CD4-positive, alpha-beta memory T cell (primary cell): ENCODE measurements around the gene AKT1S1. TPM values are rescaled to one million over a fixed set of nuclear protein-coding genes. Genes with fewer than 3 reads are reported as not detected.

ENCODE experiments used
- CTCF ChIA-PET: fragments of 350-600 bp; sonication (Branson Sonifier 250); formaldehyde crosslinking; loops from one replicate; lab custom pipeline; 2021; ENCODE audit warnings: inconsistent platforms; ENCODE audit not compliant: partially characterized antibody; lab: Charles Lee
- POLR2A ChIA-PET: fragments of 350-600 bp; sonication (Branson Sonifier 250); formaldehyde crosslinking; loops from one replicate; lab custom pipeline; 2021; ENCODE audit not compliant: partially characterized antibody; lab: Charles Lee
- DNase-seq, 5 donors: peaks; one replicate each; pipeline versions ENCODE4 v3.0.0 to v3.0.0-alpha.2; 2020 to 2022; ENCODE audit warnings: mixed read lengths in 1 of 5
- H3K27ac ChIP-seq: one replicate; pipeline ENCODE4 v1.7.0; 2013; ENCODE audit warnings: low read depth, low read length
- H3K27me3 ChIP-seq: 2 replicates; pipeline ENCODE4 v1.7.0; 2013; ENCODE audit warnings: mild to moderate bottlenecking, low read length, moderate library complexity; ENCODE audit not compliant: insufficient read depth
- H3K36me3 ChIP-seq: 2 replicates; pipeline ENCODE4 v1.7.0; 2013; ENCODE audit warnings: mild to moderate bottlenecking, low read length, moderate library complexity; ENCODE audit not compliant: insufficient read depth
- H3K4me1 ChIP-seq: 2 replicates; pipeline ENCODE4 v1.7.0; 2013; ENCODE audit warnings: mild to moderate bottlenecking, low read length, moderate library complexity; ENCODE audit not compliant: insufficient read depth
- H3K4me3 ChIP-seq, 2 donors: one replicate each; pipeline ENCODE4 v1.7.0; 2013; ENCODE audit warnings: low read length in 2 of 2, mild to moderate bottlenecking in 1 of 2
- H3K9me3 ChIP-seq, 2 donors: one replicate each; pipeline ENCODE4 v1.7.0; 2013; ENCODE audit warnings: low read length in 2 of 2, control low read depth in 1 of 2; ENCODE audit not compliant: control insufficient read depth in 1 of 2
- H3K27ac Mint-ChIP-seq, 7 donors: one replicate each; pipeline ENCODE4 v1.8.0; 2020 to 2021; ENCODE audit warnings: mixed read lengths in 7 of 7, mild to moderate bottlenecking in 6 of 7, inconsistent platforms in 3 of 7, moderate library complexity in 3 of 7
- H3K27me3 Mint-ChIP-seq, 2 donors: one replicate each; pipeline ENCODE4 v1.8.0; 2020 to 2021; ENCODE audit warnings: mixed read lengths in 2 of 2
- H3K36me3 Mint-ChIP-seq, 2 donors: one replicate each; pipeline ENCODE4 v1.8.0; 2020 to 2021; ENCODE audit warnings: mixed read lengths in 2 of 2, inconsistent platforms in 1 of 2, mild to moderate bottlenecking in 1 of 2
- H3K4me1 Mint-ChIP-seq, 4 donors: one replicate each; pipeline ENCODE4 v1.8.0; 2020 to 2021; ENCODE audit warnings: mixed read lengths in 4 of 4, mild to moderate bottlenecking in 1 of 4
- H3K4me3 Mint-ChIP-seq, 8 donors: one replicate each; pipeline ENCODE4 v1.8.0; 2020 to 2021; ENCODE audit warnings: mixed read lengths in 8 of 8, mild to moderate bottlenecking in 7 of 8, moderate library complexity in 6 of 8, inconsistent platforms in 3 of 8
- H3K9me3 Mint-ChIP-seq, 8 donors: one replicate each; pipeline ENCODE4 v1.8.0; 2020 to 2021; ENCODE audit warnings: mixed read lengths in 8 of 8, mild to moderate bottlenecking in 5 of 8, inconsistent platforms in 3 of 8, moderate library complexity in 1 of 8
- intact Hi-C: fragments of 100-400 bp; cut with micrococcal nuclease; formaldehyde crosslinking; loops from one replicate; pipeline ENCODE4 v1.15.1; 2023
- polyA plus RNA-seq, 2 donors: library from polyadenylated mRNA; unstranded; fragments of 300-500 nt; fragmentation: Illumina TruSeq; gene quantifications; one replicate each; pipeline ENCODE4 v1.2.3, GENCODE V29; 2021
- total RNA-seq, 2 experiments: library from RNA; stranded (reverse); gene quantifications; one replicate each; pipeline ENCODE4 v1.2.3, GENCODE V29; 2021

Gene AKT1S1
- total and polyA plus RNA-seq, 4 experiments from 2014 or later, result 2.5 to 20.2 (median 12.2) TPM

- no peak for DNase-seq
- H3K4me3 Mint-ChIP-seq, result no peak overlapping the region
- H3K27me3 ChIP-seq, result no peaks in the 10 kb centered on the region
- intact Hi-C loops, result no loop called here
- H3K36me3 Mint-ChIP-seq, result peaks cover 35 to 63% of the 10 kb centered on the region in 2 donors
- no peak overlapping the region for H3K27ac ChIP-seq
- peaks cover 31% of the 10 kb centered on the region for H3K36me3 ChIP-seq
- no peaks in the 10 kb centered on the region for H3K9me3 ChIP-seq
- CTCF ChIA-PET, result interaction anchor here (1.9 kb wide), 1 partner anchor 23 kb away, joined by 4 read pairs; no protein-coding TSS in a partner anchor
- H3K4me1 Mint-ChIP-seq, result peaks cover 18 to 59% (median 34%) of the 10 kb centered on the region in 4 donors
- peaks cover 20% of the 10 kb centered on the region for H3K4me1 ChIP-seq
- peak overlapping the region in 4 of 7 donors; percentile 30 to 75 (median 52) for H3K27ac Mint-ChIP-seq
- no peaks in the 10 kb centered on the region for H3K27me3 Mint-ChIP-seq
- no peak overlapping the region for H3K4me3 ChIP-seq
- H3K9me3 Mint-ChIP-seq, result no peaks in the 10 kb centered on the region
- POLR2A ChIA-PET, result interaction anchor here (1.2 to 1.6 kb wide), 2 partner anchors 11 to 16 kb away, joined by 3 to 6 read pairs; partner anchors contain the start of gene IL4I1
Measured at GRCh38 chr19:49912965-49913685, 36.0 kb upstream of the AKT1S1 start.

GRCh38 chr19:49911381-49912145, 34.4 kb upstream of the AKT1S1 start:
- H3K4me1 Mint-ChIP-seq, result peaks cover 16 to 57% (median 33%) of the 10 kb centered on the region in 4 donors
- H3K4me1 ChIP-seq, result peaks cover 20% of the 10 kb centered on the region

GRCh38 chr19:49910179-49910578, 33.0 kb upstream of the AKT1S1 start:
- peaks cover 14% of the 10 kb centered on the region for H3K4me1 ChIP-seq
- Mint-ChIP-seq H3K4me3 (no peak overlapping the region), H3K27me3 (no peaks in the 10 kb centered on the region), H3K4me1 (peaks cover 12 to 59% (median 35%) of the 10 kb centered on the region in 4 donors), H3K27ac (peak overlapping the region in 2 of 7 donors; percentile 18 to 34), H3K9me3 (no peaks in the 10 kb centered on the region), H3K36me3 (peaks cover 27 to 60% of the 10 kb centered on the region in 2 donors)
- ChIA-PET POLR2A (interaction anchor here (0.9 to 1.9 kb wide), 2 partner anchors 18 to 19 kb away, joined by 4 to 14 read pairs; partner anchors contain the start of genes ATF5 and NUP62), CTCF (interaction anchor here (1.3 kb wide), 1 partner anchor 10 kb away, joined by 6 read pairs; no protein-coding TSS in a partner anchor)
- no peak overlapping the region for H3K4me3 ChIP-seq
- intact Hi-C loops, result no loop called here
- DNase-seq, result no peak
- H3K9me3 ChIP-seq, result no peaks in the 10 kb centered on the region
- H3K27ac ChIP-seq, result no peak overlapping the region
- H3K27me3 ChIP-seq, result no peaks in the 10 kb centered on the region
- peaks cover 21% of the 10 kb centered on the region for H3K36me3 ChIP-seq

More at GRCh38 chr19:49911381-49912145, 34.4 kb upstream of the AKT1S1 start:
- CTCF ChIA-PET, result interaction anchor here (0.6 to 1.5 kb wide), 3 partner anchors 21 to 1118 kb away, joined by 3 to 4 read pairs (median 4); no protein-coding TSS in a partner anchor
- Mint-ChIP-seq H3K27ac (peak overlapping the region; percentile 65 to 92 (median 85)), H3K4me3 (peak overlapping the region in 4 of 8 donors; percentile 6 to 71 (median 48)), H3K9me3 (no peaks in the 10 kb centered on the region), H3K36me3 (peaks cover 32 to 65% of the 10 kb centered on the region in 2 donors), H3K27me3 (no peaks in the 10 kb centered on the region)
- intact Hi-C loops, result no loop called here
- no peaks in the 10 kb centered on the region for H3K9me3 ChIP-seq
- peaks cover 30% of the 10 kb centered on the region for H3K36me3 ChIP-seq
- no peak overlapping the region for H3K4me3 ChIP-seq
- no peak for DNase-seq
- POLR2A ChIA-PET, result interaction anchor here (1.6 to 1.9 kb wide), 2 partner anchors 15 to 17 kb away, joined by 6 to 14 read pairs; partner anchors contain the start of genes ATF5, IL4I1 and NUP62
- no peaks in the 10 kb centered on the region for H3K27me3 ChIP-seq
- peak overlapping the region; percentile 22 for H3K27ac ChIP-seq

DNA sequence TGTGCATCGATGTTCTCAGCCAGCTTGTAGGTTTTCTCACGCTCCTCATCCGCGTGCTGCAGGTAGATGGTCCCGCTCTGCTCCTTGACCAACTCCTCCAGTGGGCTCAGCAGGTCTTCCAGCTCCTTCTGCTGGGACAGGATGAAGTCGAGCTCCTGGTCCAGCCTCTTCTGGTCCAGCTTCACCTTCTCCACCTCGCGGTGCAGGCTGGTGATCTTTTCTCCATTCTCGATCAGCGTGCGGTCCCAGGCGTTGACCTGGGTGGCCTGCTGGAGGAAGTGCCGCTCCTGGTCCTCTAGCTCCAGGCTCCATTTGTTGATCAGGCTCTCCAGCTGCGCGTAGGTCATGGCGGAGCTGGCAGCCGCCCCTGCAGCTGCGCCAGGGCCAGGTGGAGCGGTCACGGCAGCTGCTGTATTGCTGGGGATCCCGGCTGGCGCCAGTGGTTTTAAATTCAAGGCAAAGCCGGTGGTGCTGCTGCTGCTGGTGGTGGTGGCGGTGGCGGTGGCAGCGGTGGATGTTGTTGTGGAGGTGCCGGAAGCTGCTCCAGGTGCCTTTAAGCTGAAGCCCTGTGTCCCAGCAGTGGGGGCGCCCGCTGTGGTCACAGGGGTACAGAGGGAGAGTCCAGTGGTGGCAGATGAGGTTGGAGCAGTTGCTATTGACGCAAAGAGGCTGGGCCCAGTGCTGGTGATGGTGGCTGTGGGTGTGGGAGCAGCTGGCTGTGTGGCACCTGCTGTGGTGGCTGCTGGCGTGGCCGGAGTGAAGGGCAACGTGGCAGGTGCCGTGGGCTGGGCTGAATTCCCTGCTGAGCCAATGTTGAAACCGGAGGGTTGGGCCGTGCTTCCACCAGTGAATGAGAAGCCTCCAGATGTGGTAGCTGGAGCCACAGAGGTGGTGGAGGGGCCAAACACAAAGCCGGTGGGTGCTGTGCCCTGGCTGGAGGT, 31.6 kb upstream of the AKT1S1 start:
- Histone ChIP-seq H3K4me1 (peaks cover 14% of the 10 kb centered on the region), H3K27ac (no peak overlapping the region)
- CTCF ChIA-PET, result interaction anchor here (1.3 kb wide), 1 partner anchor 11 kb away, joined by 6 read pairs; no protein-coding TSS in a partner anchor

GRCh38 chr19:49907745-49908446, 30.7 kb upstream of the AKT1S1 start:
- peaks cover 8 to 48% (median 28%) of the 10 kb centered on the region in 4 donors for H3K4me1 Mint-ChIP-seq
- Histone ChIP-seq H3K9me3 (no peaks in the 10 kb centered on the region), H3K27me3 (no peaks in the 10 kb centered on the region), H3K4me1 (peaks cover 14% of the 10 kb centered on the region), H3K4me3 (no peak overlapping the region), H3K36me3 (peaks cover 12% of the 10 kb centered on the region), H3K27ac (no peak overlapping the region)
- no peak for DNase-seq
- H3K9me3 Mint-ChIP-seq, result no peaks in the 10 kb centered on the region
- intact Hi-C loops, result no loop called here
- H3K4me3 Mint-ChIP-seq, result no peak overlapping the region
- H3K27ac Mint-ChIP-seq, result peak overlapping the region in 1 of 7 donors; percentile 52
- POLR2A ChIA-PET, result interaction anchor here (1.8 kb wide), 1 partner anchor 22 kb away, joined by 5 read pairs; the partner anchor contains the start of genes ATF5 and NUP62
- peaks cover 17 to 40% of the 10 kb centered on the region in 2 donors for H3K36me3 Mint-ChIP-seq
- CTCF ChIA-PET, result no interaction called here
- no peaks in the 10 kb centered on the region for H3K27me3 Mint-ChIP-seq

More for the DNA sequence above, 31.6 kb upstream of the AKT1S1 start:
- Mint-ChIP-seq H3K27ac (peak overlapping the region in 1 of 7 donors; percentile 24), H3K4me1 (peaks cover 12 to 52% (median 33%) of the 10 kb centered on the region in 4 donors), H3K4me3 (no peak overlapping the region), H3K9me3 (no peaks in the 10 kb centered on the region), H3K27me3 (no peaks in the 10 kb centered on the region), H3K36me3 (peaks cover 25 to 48% of the 10 kb centered on the region in 2 donors)
- Histone ChIP-seq H3K4me3 (no peak overlapping the region), H3K9me3 (no peaks in the 10 kb centered on the region), H3K27me3 (no peaks in the 10 kb centered on the region), H3K36me3 (peaks cover 18% of the 10 kb centered on the region)
- no peak for DNase-seq
- intact Hi-C loops, result no loop called here
- POLR2A ChIA-PET, result interaction anchor here (0.9 to 1.8 kb wide), 2 partner anchors 20 to 21 kb away, joined by 4 to 5 read pairs; partner anchors contain the start of genes ATF5 and NUP62
